Vagina (tissue), 2 donors: ENCODE measurements around the gene PIWIL1. TPM values are rescaled to one million over a fixed set of nuclear protein-coding genes. Genes with fewer than 3 reads are reported as not detected.

ENCODE experiments used
- DNase-seq, 2 donors: peaks; one replicate each; pipeline ENCODE4 v3.0.0-alpha.2; 2017; ENCODE audit errors: extremely low spot score in 2 of 2
- H3K27ac ChIP-seq: fragments of 200-600 bp; sonication (generic); one replicate; pipeline ENCODE4 v1.5.1; 2019
- H3K27me3 ChIP-seq: fragments of 200-600 bp; sonication (generic); one replicate; pipeline ENCODE4 v1.5.1; 2019
- H3K36me3 ChIP-seq, 2 donors: fragments of 200-600 bp; sonication (generic); one replicate each; pipeline ENCODE4 v1.5.1; 2017 to 2019
- H3K4me1 ChIP-seq: fragments of 200-600 bp; sonication (generic); one replicate; pipeline ENCODE4 v1.5.1; 2019
- H3K4me3 ChIP-seq, 2 donors: fragments of 200-600 bp; sonication (generic); 1 replicate in 1 of 2; 2 replicates in 1 of 2; pipeline ENCODE4 v1.5.1; 2016 to 2019
- H3K9me3 ChIP-seq: fragments of 200-600 bp; sonication (generic); one replicate; pipeline ENCODE4 v1.5.1; 2019
- CTCF ChIP-seq, 3 experiments: fragments of 450-650 bp in 2 of 3; fragments of 200-600 bp in 1 of 3; sonication (generic) in 1 of 3; IDR thresholded peaks; one replicate each; pipeline ENCODE4 v1.5.1; 2017 to 2019; ENCODE audit warnings: antibody characterized with exemption in 3 of 3, mild to moderate bottlenecking in 2 of 3, moderate library complexity in 2 of 3
- POLR2A ChIP-seq, 2 donors: fragments of 450-650 bp; IDR thresholded peaks; one replicate each; pipeline ENCODE4 v1.6.1; 2017; ENCODE audit warnings: antibody characterized with exemption in 2 of 2, mild to moderate bottlenecking in 2 of 2, moderate library complexity in 2 of 2
- POLR2AphosphoS5 ChIP-seq, 2 donors: sonication (generic); formaldehyde crosslinking; IDR thresholded peaks; one replicate each; pipeline ENCODE4 v1.9.0; 2017; ENCODE audit warnings: antibody characterized with exemption in 2 of 2, mild to moderate bottlenecking in 2 of 2, low read depth in 1 of 2; ENCODE audit not compliant: insufficient read depth in 1 of 2
- intact Hi-C: fragments of 100-400 bp; cut with DNase I; formaldehyde crosslinking; loops from one replicate; pipeline ENCODE4 v1.15.1; 2023
- total RNA-seq: library from RNA; depleted of rRNA; stranded (reverse); fragments of >200 nt; gene quantifications from one replicate; pipeline ENCODE4 v1.2.3, GENCODE V29; 2016

Gene PIWIL1
- total RNA-seq, 1 donor from 2014 or later = not detected

DNA sequence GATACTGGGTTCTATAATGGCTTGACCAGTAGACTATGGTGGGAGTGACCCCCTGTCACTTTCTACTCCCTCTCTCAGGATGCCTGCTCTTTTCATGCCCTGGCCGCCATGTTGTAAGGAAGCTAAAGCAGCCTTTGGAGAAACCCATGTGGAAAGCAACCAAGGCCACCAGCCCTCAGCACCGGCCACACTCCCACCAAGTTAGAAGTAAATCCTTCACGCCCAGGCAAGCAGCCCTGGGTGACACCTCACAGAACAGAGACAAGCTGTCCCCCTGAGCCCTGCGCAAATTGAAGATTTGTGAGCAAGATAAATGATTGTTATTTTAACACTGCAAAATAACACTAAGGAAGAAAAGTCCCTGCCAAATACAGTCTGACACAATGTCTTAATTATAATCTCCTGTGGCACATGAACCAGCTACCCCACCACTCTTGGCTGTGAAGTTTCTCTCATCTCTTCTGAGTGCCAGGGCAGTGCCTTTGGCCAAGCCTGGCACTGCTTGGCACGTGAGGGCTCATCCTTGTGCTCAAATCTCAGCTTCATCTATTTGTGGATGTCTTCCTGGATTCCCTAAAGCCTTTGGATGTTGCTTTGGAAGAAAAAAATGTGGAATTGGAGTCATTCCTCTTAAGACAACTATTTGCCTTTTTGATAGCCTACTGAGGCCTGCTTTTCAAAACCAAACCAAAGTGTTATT, 39.2 kb upstream of the PIWIL1 start:
- Histone ChIP-seq H3K27me3 (no peaks in the 10 kb centered on the region), H3K36me3 (no peaks in the 10 kb centered on the region), H3K4me3 (no peak overlapping the region), H3K4me1 (no peaks in the 10 kb centered on the region), H3K27ac (no peak overlapping the region), H3K9me3 (no peaks in the 10 kb centered on the region)
- intact Hi-C loops = no loop called here
- TF ChIP-seq POLR2A (IDR thresholded peaks at IDR 0.05) = no peak
- no peak for TF ChIP-seq POLR2AphosphoS5 (IDR thresholded peaks at IDR 0.05; ENCODE audit: insufficient read depth in 1 of 2, low read depth in 1 of 2)
- no peak for TF ChIP-seq CTCF (IDR thresholded peaks at IDR 0.05)
- DNase-seq = peak in 1 of 2 donors; percentile 56

GRCh38 chr12:130299574-130299973, 38.1 kb upstream of the PIWIL1 start:
- H3K4me3 ChIP-seq = no peak overlapping the region
- intact Hi-C loops = no loop called here
- TF ChIP-seq POLR2AphosphoS5 (IDR thresholded peaks at IDR 0.05; ENCODE audit: insufficient read depth in 1 of 2, low read depth in 1 of 2) (no peak), POLR2A (IDR thresholded peaks at IDR 0.05) (no peak), CTCF (IDR thresholded peaks at IDR 0.05) (no peak)
- H3K27ac ChIP-seq = no peak overlapping the region
- H3K27me3 ChIP-seq = no peaks in the 10 kb centered on the region
- DNase-seq = peak in 1 of 2 donors; percentile 64
- no peaks in the 10 kb centered on the region for H3K4me1 ChIP-seq
- H3K36me3 ChIP-seq = no peaks in the 10 kb centered on the region
- H3K9me3 ChIP-seq = no peaks in the 10 kb centered on the region

GRCh38 chr12:130300090-130300489, 37.6 kb upstream of the PIWIL1 start:
- intact Hi-C loops = no loop called here
- H3K4me1 ChIP-seq = no peaks in the 10 kb centered on the region

DNA sequence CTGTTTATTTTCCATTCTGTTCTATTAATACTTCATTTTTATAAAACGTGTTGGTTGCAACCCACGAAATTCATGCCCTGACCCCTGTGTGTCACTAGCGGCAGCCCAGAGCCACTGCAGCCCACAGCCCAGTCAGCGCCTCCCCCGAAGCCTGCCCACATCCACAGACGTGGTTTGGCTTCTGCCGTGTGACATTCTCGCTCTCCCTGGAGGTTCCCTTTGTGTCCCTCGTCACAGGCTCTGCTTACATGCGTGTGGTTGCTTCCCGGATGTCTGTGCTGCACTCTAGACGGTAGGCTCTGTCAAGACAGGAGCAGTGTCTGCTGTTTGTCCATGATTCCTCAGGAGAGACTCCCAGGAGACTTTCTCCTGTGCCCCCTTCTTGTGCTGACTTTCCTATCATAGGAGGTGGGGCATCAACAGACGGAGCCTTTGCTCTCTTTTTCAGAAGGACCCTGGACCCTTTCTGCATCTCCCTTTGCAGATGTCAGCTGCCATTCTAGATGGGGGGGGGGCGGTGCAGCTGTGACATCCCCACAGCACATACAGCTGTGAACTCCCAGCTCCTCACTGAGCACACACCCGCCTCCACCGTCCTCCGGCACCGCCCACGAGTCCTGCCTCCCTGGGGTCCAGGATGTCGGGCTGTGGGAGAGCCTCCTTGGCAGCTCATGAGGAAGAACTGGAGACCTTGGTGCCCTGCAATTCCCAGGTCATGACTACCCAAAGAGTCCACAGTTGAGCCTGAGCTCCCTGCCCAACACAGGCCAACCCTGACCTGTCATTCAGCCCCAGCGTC, 36.8 kb upstream of the PIWIL1 start:
- Histone ChIP-seq H3K36me3 (no peaks in the 10 kb centered on the region), H3K9me3 (no peaks in the 10 kb centered on the region), H3K27me3 (no peaks in the 10 kb centered on the region), H3K4me1 (no peaks in the 10 kb centered on the region), H3K4me3 (no peak overlapping the region), H3K27ac (no peak overlapping the region)
- no peak for TF ChIP-seq CTCF (IDR thresholded peaks at IDR 0.05)
- no peak for TF ChIP-seq POLR2A (IDR thresholded peaks at IDR 0.05)
- TF ChIP-seq POLR2AphosphoS5 (IDR thresholded peaks at IDR 0.05; ENCODE audit: insufficient read depth in 1 of 2, low read depth in 1 of 2) = no peak
- intact Hi-C loops = no loop called here
- no peak for DNase-seq

More at GRCh38 chr12:130300090-130300489, 37.6 kb upstream of the PIWIL1 start:
- no peak for DNase-seq
- H3K27me3 ChIP-seq = no peaks in the 10 kb centered on the region
- no peak overlapping the region for H3K4me3 ChIP-seq
- H3K27ac ChIP-seq = no peak overlapping the region
- H3K9me3 ChIP-seq = no peaks in the 10 kb centered on the region
- no peak for TF ChIP-seq POLR2AphosphoS5 (IDR thresholded peaks at IDR 0.05; ENCODE audit: insufficient read depth in 1 of 2, low read depth in 1 of 2)
- TF ChIP-seq CTCF (IDR thresholded peaks at IDR 0.05) = no peak
- no peak for TF ChIP-seq POLR2A (IDR thresholded peaks at IDR 0.05)
- H3K36me3 ChIP-seq = no peaks in the 10 kb centered on the region

- no peaks in the 10 kb centered on the region for H3K9me3 ChIP-seq
- H3K27ac ChIP-seq = no peak overlapping the region
- H3K4me3 ChIP-seq = no peak overlapping the region
- H3K4me1 ChIP-seq = no peaks in the 10 kb centered on the region
- intact Hi-C loops = no loop called here
- DNase-seq = no peak
- no peaks in the 10 kb centered on the region for H3K27me3 ChIP-seq
- TF ChIP-seq POLR2AphosphoS5 (IDR thresholded peaks at IDR 0.05; ENCODE audit: insufficient read depth in 1 of 2, low read depth in 1 of 2) (no peak), POLR2A (IDR thresholded peaks at IDR 0.05) (no peak), CTCF (IDR thresholded peaks at IDR 0.05) (no peak)
- no peaks in the 10 kb centered on the region for H3K36me3 ChIP-seq
These were observed 36.1 kb upstream of the PIWIL1 start for GRCh38 chr12:130301559-130301958.
